ENCODE data around the gene ZNF433.

The ZNF433 gene

DNA sequence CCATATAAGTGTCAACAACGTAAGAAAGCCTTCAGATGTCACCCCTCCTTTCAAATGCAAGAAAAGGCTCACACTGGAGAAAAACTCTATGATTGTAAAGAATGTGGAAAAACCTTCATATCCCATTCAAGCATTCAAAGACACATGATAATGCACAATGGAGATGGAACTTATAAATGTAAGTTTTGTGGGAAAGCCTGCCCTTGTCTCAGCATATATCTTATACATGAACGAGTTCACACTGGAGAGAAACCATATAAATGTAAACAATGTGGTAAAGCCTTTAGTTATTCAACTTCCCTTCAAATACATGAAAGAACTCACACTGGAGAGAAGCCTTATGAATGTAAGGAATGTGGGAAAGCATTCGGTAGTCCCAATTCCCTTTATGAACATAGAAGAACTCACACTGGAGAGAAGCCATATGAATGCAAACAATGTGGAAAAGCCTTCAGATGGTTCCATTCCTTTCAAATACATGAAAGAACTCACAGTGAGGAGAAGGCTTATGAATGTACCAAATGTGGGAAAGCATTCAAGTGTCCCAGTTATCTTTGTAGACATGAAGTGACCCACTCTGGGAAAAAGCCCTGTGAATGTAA is 40.2 kb upstream of the ZNF433 start:
- no peak overlapping the region for H3K27ac ChIP-seq (replicated peaks)
- no peak overlapping the region for H3K4me3 ChIP-seq (replicated peaks; ENCODE audit: insufficient read depth, low read length)
- TF ChIP-seq, protein P1, sequence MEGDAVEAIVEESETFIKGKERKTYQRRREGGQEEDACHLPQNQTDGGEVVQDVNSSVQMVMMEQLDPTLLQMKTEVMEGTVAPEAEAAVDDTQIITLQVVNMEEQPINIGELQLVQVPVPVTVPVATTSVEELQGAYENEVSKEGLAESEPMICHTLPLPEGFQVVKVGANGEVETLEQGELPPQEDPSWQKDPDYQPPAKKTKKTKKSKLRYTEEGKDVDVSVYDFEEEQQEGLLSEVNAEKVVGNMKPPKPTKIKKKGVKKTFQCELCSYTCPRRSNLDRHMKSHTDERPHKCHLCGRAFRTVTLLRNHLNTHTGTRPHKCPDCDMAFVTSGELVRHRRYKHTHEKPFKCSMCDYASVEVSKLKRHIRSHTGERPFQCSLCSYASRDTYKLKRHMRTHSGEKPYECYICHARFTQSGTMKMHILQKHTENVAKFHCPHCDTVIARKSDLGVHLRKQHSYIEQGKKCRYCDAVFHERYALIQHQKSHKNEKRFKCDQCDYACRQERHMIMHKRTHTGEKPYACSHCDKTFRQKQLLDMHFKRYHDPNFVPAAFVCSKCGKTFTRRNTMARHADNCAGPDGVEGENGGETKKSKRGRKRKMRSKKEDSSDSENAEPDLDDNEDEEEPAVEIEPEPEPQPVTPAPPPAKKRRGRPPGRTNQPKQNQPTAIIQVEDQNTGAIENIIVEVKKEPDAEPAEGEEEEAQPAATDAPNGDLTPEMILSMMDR (IDR thresholded peaks at IDR 0.05; ENCODE audit: insufficient read depth, low read length), result no peak
- TF ChIP-seq, protein P2, sequence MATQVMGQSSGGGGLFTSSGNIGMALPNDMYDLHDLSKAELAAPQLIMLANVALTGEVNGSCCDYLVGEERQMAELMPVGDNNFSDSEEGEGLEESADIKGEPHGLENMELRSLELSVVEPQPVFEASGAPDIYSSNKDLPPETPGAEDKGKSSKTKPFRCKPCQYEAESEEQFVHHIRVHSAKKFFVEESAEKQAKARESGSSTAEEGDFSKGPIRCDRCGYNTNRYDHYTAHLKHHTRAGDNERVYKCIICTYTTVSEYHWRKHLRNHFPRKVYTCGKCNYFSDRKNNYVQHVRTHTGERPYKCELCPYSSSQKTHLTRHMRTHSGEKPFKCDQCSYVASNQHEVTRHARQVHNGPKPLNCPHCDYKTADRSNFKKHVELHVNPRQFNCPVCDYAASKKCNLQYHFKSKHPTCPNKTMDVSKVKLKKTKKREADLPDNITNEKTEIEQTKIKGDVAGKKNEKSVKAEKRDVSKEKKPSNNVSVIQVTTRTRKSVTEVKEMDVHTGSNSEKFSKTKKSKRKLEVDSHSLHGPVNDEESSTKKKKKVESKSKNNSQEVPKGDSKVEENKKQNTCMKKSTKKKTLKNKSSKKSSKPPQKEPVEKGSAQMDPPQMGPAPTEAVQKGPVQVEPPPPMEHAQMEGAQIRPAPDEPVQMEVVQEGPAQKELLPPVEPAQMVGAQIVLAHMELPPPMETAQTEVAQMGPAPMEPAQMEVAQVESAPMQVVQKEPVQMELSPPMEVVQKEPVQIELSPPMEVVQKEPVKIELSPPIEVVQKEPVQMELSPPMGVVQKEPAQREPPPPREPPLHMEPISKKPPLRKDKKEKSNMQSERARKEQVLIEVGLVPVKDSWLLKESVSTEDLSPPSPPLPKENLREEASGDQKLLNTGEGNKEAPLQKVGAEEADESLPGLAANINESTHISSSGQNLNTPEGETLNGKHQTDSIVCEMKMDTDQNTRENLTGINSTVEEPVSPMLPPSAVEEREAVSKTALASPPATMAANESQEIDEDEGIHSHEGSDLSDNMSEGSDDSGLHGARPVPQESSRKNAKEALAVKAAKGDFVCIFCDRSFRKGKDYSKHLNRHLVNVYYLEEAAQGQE (IDR thresholded peaks at IDR 0.05; ENCODE audit: insufficient replicate concordance, low read depth), result no peak
- TF ChIP-seq SPI1 (IDR thresholded peaks at IDR 0.05; ENCODE audit: borderline replicate concordance, low read depth), result no peak
- no peak for TF ChIP-seq GABPA (IDR thresholded peaks at IDR 0.05; ENCODE audit: low read depth)
- TF ChIP-seq POLR2AphosphoS5 (IDR thresholded peaks at IDR 0.05; ENCODE audit: low read depth), result no peak
- no peaks in the 10 kb centered on the region for H3K27me3 ChIP-seq (ENCODE audit: insufficient read depth, poor library complexity, severe bottlenecking)
- no peak for DNase-seq (ENCODE audit: low read depth in 1 of 2, low spot score in 1 of 2)

DNA sequence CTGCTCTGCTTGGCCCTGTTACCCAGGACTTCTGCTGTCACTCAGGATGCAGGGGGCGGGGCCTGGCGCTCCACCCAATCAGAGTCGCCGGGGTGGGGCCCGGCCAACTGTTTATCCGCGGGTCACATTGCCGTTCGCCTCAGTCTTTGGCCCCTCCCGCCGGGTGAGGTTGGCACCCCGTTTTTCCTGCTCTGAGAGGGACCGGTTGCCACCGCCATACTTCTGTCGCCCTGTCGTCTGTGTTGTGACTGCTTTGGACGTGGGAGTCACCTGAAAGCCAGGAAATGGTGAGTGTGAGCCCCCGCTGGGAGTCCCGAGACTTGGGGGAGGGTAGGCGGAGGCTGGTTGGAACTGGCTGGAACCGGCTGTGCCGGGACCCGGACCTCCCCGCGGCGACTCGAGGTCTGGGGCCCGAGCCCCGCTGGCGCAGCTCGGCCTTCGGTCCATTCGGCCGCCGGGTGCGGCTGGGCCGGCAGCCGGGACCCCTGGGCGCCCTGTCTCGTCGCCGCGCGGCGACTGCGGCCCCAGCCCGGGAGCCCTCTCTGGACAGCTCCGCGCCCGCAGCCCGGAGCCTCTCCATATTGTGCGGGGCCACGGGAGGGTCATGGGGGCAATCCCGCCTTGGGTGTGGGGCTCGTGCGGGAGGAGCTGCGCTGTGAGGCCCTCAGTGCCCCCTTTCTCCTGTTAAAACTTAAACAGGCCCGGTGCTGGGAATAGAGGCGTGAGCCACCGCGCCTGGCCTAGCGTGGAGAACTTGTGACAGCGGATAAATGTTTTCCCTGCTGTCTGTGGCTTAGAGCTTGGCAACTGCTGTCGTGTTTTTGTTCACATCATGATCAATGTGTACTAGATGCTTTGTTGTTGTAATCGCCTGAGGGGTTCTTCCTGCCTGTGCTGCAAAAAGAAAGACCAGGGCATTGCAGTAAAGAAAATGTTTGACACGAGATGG is 29.4 kb upstream of the ZNF433 start, which contains the start of gene ZNF844:
TSS of gene ZNF844 (plus strand) at position 142 of the 949 bp plus-strand sequence. CDS start at position 285, 143 bp downstream.
- no peak for DNase-seq (ENCODE audit: low read depth in 1 of 2, low spot score in 1 of 2)
- TF ChIP-seq, protein P2 (IDR thresholded peaks at IDR 0.05; ENCODE audit: insufficient replicate concordance, low read depth), result no peak
- TF ChIP-seq POLR2AphosphoS5 (IDR thresholded peaks at IDR 0.05; ENCODE audit: low read depth) (no peak), GABPA (IDR thresholded peaks at IDR 0.05; ENCODE audit: low read depth) (no peak), SPI1 (IDR thresholded peaks at IDR 0.05; ENCODE audit: borderline replicate concordance, low read depth) (no peak)
- TF ChIP-seq, protein P1 (IDR thresholded peaks at IDR 0.05; ENCODE audit: insufficient read depth, low read length), result no peak
- no peaks in the 10 kb centered on the region for H3K27me3 ChIP-seq (ENCODE audit: insufficient read depth, poor library complexity, severe bottlenecking)
- H3K4me3 ChIP-seq (replicated peaks; ENCODE audit: insufficient read depth, low read length), result no peak within 1 kb of the TSS
- no peak within 1 kb of the TSS for H3K27ac ChIP-seq (replicated peaks)

DNA sequence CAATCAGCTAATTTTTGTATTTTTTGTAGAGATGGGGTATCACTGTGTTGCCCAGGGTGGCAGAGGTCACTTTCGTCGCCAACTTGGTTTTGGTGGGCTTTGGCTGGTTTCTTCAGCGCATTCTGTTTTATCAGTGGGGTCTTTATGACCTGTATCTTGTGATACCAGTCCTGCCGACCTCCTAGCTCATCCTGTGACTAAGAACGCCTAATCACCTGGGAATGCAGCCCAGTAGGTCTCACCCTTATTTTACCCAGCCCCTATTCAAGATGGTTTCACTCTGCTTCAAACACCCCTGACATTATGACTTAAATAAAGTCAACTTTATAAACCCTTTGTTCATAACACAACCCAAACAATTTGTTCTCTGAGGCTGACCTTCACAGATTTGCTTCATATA is 20.3 kb upstream of the ZNF433 start:
- no peak for DNase-seq (ENCODE audit: low read depth in 1 of 2, low spot score in 1 of 2)
- no peaks in the 10 kb centered on the region for H3K27me3 ChIP-seq (ENCODE audit: insufficient read depth, poor library complexity, severe bottlenecking)
- TF ChIP-seq, protein P1 (IDR thresholded peaks at IDR 0.05; ENCODE audit: insufficient read depth, low read length), result no peak
- no peak for TF ChIP-seq SPI1 (IDR thresholded peaks at IDR 0.05; ENCODE audit: borderline replicate concordance, low read depth)
- no peak for TF ChIP-seq GABPA (IDR thresholded peaks at IDR 0.05; ENCODE audit: low read depth)
- TF ChIP-seq, protein P2 (IDR thresholded peaks at IDR 0.05; ENCODE audit: insufficient replicate concordance, low read depth), result no peak
- no peak for TF ChIP-seq POLR2AphosphoS5 (IDR thresholded peaks at IDR 0.05; ENCODE audit: low read depth)
- H3K4me3 ChIP-seq (replicated peaks; ENCODE audit: insufficient read depth, low read length), result no peak overlapping the region
- no peak overlapping the region for H3K27ac ChIP-seq (replicated peaks)
